Measurements from ENCODE around the gene LRP2. TPM values are rescaled to one million over a fixed set of nuclear protein-coding genes. Genes with fewer than 3 reads are reported as not detected.

The LRP2 gene
- total RNA-seq, 4 donors from 2014 or later: not detected

DNA sequence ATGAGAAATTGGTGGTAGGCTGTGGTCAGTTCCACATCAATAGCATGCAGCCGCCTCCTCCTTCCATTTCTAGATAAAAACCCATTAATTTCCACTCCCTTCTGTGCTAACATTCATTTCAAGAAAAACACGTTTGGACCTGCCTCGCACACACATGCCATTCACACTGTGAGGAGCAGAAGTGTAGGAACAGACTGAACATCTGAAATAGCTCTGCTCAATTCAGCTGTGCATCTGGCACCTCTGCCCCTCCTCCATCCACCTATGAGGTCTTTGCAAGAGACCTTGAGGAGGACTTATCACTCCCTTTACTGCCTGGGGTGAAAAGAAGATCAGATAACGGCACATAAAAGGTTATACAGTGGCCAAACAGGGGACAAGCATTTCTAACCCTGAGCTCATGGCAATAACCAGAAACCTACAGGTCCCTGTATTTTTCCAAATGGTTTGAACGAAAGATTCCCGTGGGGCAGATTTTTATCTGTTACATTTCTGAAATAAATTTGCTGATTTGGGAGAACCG, 30.8 kb upstream of the LRP2 start:
- H3K27me3 ChIP-seq: no peaks in the 10 kb centered on the region
- no peaks in the 10 kb centered on the region for H3K36me3 ChIP-seq
- intact Hi-C loops (cut with DNase I; ENCODE audit: low total_unique reads) (no loop called here), in situ Hi-C loops (cut with MboI; ENCODE audit: low sequenced_read_pairs in 4 of 4) (no loop called here)
- no peaks in the 10 kb centered on the region for H3K4me1 ChIP-seq
- no peaks in the 10 kb centered on the region for H3K9me3 ChIP-seq
- DNase-seq: no peak
- no peak overlapping the region for H3K4me3 ChIP-seq
- H3K27ac ChIP-seq: no peak overlapping the region
- TF ChIP-seq, protein P1, sequence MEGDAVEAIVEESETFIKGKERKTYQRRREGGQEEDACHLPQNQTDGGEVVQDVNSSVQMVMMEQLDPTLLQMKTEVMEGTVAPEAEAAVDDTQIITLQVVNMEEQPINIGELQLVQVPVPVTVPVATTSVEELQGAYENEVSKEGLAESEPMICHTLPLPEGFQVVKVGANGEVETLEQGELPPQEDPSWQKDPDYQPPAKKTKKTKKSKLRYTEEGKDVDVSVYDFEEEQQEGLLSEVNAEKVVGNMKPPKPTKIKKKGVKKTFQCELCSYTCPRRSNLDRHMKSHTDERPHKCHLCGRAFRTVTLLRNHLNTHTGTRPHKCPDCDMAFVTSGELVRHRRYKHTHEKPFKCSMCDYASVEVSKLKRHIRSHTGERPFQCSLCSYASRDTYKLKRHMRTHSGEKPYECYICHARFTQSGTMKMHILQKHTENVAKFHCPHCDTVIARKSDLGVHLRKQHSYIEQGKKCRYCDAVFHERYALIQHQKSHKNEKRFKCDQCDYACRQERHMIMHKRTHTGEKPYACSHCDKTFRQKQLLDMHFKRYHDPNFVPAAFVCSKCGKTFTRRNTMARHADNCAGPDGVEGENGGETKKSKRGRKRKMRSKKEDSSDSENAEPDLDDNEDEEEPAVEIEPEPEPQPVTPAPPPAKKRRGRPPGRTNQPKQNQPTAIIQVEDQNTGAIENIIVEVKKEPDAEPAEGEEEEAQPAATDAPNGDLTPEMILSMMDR (IDR thresholded peaks at IDR 0.05 in 4 of 5, conservative IDR thresholded peaks at IDR 0.05 in 1 of 5): no peak
- TF ChIP-seq POLR2A (IDR thresholded peaks at IDR 0.05): no peak
- ATAC-seq: no peak

DNA sequence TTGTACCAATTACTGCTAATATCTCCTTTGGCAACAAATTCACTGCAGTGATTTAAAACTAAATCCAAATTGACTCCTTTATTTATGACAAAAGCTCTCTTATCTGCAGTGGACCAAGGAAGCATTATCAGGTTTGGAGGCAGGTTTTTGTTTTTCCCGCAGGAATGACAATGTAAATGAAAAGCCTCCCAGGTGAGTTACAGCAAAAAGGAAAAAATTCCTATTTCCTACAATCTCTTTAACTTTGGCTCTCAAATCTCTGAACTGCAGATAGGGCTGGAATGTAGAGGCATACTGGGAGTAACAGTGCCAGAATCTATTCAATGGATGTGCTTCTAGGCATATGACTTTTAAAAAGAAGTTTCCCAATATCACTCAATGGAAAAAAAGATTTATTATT, 28.9 kb upstream of the LRP2 start:
- in situ Hi-C loops (cut with MboI; ENCODE audit: low sequenced_read_pairs in 4 of 4) (no loop called here), intact Hi-C loops (cut with DNase I; ENCODE audit: low total_unique reads) (no loop called here)
- Histone ChIP-seq H3K27ac (no peak overlapping the region), H3K4me3 (no peak overlapping the region), H3K9me3 (no peaks in the 10 kb centered on the region), H3K4me1 (no peaks in the 10 kb centered on the region), H3K27me3 (no peaks in the 10 kb centered on the region), H3K36me3 (no peaks in the 10 kb centered on the region)
- DNase-seq: no peak
- TF ChIP-seq, protein P1 (IDR thresholded peaks at IDR 0.05 in 4 of 5, conservative IDR thresholded peaks at IDR 0.05 in 1 of 5): no peak
- TF ChIP-seq POLR2A (IDR thresholded peaks at IDR 0.05): no peak
- no peak for ATAC-seq

DNA sequence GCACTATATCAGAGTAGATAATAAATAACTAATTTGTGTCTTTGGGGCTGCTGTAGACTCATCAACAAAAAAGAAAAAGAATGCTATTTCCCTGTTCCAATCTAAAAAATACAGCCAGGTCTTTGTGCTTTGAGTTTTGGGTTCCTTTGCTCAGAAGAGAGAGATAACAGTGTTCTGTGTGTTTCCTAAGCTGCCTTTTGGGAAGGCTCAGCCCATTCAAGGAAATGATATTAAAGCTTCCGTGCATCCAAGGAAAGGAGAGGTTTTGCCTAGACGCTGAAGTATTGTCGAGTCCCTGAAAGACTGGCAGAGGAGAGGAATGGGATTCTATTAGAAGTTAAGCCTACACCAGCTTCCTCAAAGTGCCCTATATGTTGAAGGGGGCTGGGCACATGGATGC, 25.8 kb upstream of the LRP2 start:
- ATAC-seq (no peak), DNase-seq (no peak)
- no peak overlapping the region for H3K27ac ChIP-seq
- no peaks in the 10 kb centered on the region for H3K27me3 ChIP-seq
- H3K9me3 ChIP-seq: no peaks in the 10 kb centered on the region
- intact Hi-C loops (cut with DNase I; ENCODE audit: low total_unique reads): no loop called here
- in situ Hi-C loops (cut with MboI; ENCODE audit: low sequenced_read_pairs in 4 of 4): no loop called here
- no peak overlapping the region for H3K4me3 ChIP-seq
- H3K4me1 ChIP-seq: no peaks in the 10 kb centered on the region
- no peaks in the 10 kb centered on the region for H3K36me3 ChIP-seq
- TF ChIP-seq POLR2A (IDR thresholded peaks at IDR 0.05): no peak
- TF ChIP-seq, protein P1 (IDR thresholded peaks at IDR 0.05 in 4 of 5, conservative IDR thresholded peaks at IDR 0.05 in 1 of 5): no peak

DNA sequence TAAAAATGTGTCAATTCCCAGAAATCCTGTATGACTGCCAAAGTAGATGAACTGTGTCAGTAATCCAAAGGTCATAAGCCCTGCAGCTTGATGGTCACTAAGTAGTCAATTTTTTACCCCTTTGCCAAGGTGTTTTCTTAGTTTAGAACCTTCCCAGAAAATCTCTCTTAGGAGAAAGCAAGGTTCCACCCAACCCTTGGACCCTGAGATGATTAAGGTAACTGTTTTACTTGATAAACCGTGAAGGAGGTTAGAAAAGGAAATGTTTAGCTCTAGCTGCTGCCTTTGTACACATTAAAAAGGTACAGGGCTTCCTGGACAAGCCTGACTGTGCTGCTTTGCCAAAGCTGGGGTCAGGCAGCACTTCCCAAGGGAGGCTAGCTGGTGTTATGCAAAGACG, 24.4 kb upstream of the LRP2 start:
- no peaks in the 10 kb centered on the region for H3K36me3 ChIP-seq
- TF ChIP-seq, protein P1 (IDR thresholded peaks at IDR 0.05 in 4 of 5, conservative IDR thresholded peaks at IDR 0.05 in 1 of 5): no peak
- TF ChIP-seq POLR2A (IDR thresholded peaks at IDR 0.05): no peak
- H3K4me1 ChIP-seq: no peaks in the 10 kb centered on the region
- in situ Hi-C loops (cut with MboI; ENCODE audit: low sequenced_read_pairs in 4 of 4) (no loop called here), intact Hi-C loops (cut with DNase I; ENCODE audit: low total_unique reads) (no loop called here)
- no peak overlapping the region for H3K4me3 ChIP-seq
- DNase-seq (no peak), ATAC-seq (no peak)
- H3K27ac ChIP-seq: no peak overlapping the region
- H3K27me3 ChIP-seq: no peaks in the 10 kb centered on the region
- H3K9me3 ChIP-seq: no peaks in the 10 kb centered on the region

DNA sequence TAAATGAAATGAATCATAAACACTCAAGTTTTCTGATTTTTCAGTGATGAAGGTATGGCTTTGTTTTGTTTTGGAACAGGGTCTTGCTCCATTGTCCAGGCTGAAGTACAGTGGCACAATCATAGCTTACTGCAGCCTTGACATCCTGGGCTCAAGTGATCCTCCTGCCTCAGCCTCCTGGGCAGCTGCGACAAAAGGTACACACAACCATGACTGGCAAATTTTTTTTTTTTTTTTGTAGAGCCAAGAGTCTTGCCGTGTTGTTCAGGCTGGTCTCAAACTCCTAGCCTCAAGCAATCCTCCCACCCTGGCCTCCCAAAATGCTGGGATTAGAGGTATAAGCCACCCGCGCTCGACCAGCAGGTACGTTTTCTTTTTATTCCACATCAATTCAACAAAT, 22.5 kb upstream of the LRP2 start:
- intact Hi-C loops (cut with DNase I; ENCODE audit: low total_unique reads): no loop called here
- Histone ChIP-seq H3K27ac (no peak overlapping the region), H3K4me3 (no peak overlapping the region), H3K36me3 (no peaks in the 10 kb centered on the region), H3K27me3 (no peaks in the 10 kb centered on the region), H3K9me3 (no peaks in the 10 kb centered on the region), H3K4me1 (no peaks in the 10 kb centered on the region)
- DNase-seq (no peak), ATAC-seq (no peak)
- in situ Hi-C loops (cut with MboI; ENCODE audit: low sequenced_read_pairs in 4 of 4): no loop called here
- no peak for TF ChIP-seq POLR2A (IDR thresholded peaks at IDR 0.05)
- TF ChIP-seq, protein P1 (IDR thresholded peaks at IDR 0.05 in 4 of 5, conservative IDR thresholded peaks at IDR 0.05 in 1 of 5): no peak
